SHP77 (cell line): ENCODE results near the gene CCDC167.
"Not testable (repeated sequence)": the region's sequence is repeated elsewhere in the genome, so short reads cannot be mapped to it uniquely, and the experiment has no call there.

ENCODE experiments used
- DNase-seq, 2 experiments: peaks; one replicate each; lab custom pipeline; 2025; lab: John Stamatoyannopoulos, UW

CCDC167 gene

GRCh38 chr6:37473364-37474095, 26.2 kb downstream of the CCDC167 start:
- no peak for DNase-seq

- DNase-seq, result no peak
Observed at GRCh38 chr6:37467718-37468117, 32.0 kb downstream of the CCDC167 start.

- DNase-seq, result no peak
Observed at GRCh38 chr6:37463110-37463509, 36.6 kb downstream of the CCDC167 start.

GRCh38 chr6:37460805-37461204, 38.9 kb downstream of the CCDC167 start:
- no peak for DNase-seq

DNA sequence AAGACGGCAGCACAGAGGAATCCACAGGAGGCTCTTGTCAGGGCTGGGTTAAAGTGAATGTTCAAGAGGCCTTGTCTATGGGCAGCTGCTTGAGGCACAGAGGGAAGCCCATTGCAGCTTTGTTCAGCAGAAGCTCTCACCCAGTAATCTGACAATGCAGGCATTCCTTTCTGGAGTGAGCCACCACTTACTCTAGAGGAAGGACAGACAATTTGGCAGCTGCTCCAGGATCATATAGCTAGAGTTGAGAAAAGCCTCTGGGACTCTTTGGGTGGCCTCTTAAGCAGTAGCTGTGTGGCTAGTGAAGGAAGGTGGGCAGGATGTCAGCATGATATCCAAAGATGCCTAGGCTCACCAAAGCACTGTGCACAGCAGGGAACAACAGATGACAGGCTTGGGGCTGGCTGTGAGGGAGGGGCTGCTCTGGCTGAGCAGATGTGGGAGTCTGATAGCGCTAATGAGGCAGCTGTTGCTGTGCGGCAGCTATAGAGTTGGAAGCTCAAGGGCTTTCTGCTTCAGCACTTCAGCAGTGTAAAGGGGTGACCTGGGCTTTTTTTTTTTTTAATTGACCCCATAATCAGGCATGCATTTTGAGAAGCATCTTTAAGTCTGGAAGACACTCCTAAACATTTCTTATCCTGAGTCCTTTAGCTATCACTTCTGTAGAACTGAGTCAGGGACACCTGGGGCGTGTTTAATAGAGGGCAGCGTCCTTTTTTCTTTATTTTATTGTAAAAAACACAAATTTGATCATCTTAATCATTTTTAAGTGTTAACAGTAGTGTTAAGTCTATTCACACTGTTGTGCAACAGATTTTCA, 39.5 kb downstream of the CCDC167 start:
- no peak for DNase-seq

DNA sequence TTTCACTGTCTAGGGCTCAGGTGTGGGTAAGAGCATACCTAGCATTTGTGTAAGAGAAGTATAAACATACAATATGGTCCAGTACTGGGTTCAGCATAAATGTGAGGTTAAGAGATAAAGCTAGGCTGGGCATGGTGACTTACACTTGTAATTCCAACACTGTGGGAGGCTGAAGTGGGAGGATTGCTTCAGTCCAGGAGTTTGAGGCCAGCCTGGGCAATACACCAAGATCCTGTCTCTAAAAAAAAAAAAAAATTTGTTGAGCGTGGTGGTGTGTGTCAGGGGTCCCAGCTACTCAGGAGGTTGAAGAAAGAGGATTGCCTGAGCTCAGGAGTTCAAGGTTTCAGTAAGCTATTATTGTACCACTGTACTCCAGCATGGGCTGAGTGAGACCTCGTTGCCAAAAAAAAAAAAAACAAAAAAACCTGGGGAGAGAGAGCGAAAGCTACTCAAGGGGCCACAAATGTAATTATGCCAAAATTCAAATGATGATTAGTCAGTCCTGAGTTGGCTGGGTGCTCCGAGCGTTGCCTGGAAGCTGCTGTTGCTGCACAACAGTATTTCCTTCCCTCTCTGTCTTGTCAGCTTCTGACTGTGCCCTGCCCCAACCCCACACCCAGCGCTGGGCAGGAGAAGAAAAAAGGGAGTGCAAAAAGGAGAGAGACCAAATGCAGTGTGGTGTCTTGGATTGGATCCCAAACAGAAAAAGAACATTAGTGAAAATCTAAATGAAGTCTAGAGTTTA, 42.7 kb downstream of the CCDC167 start:
- DNase-seq, result no peak

DNA sequence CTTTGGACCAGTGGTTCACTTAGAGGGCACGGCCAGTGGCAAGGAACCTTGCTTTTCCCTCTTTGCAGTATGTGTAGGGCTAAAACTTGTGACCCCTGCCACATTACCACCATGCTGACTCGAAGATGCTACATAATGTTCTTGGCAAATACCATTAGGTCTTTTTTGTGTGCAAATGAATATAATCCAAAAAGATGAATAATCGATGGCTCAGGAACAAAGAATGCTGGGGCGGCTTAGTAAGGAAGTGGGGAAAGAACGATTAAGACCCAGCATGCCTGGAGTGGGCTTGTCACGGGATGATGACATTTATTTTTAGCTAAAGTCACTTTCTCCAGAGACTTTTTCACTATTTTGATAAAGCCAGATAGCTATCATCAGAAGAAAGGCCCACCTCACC, 43.6 kb downstream of the CCDC167 start:
- no peak for DNase-seq

DNA sequence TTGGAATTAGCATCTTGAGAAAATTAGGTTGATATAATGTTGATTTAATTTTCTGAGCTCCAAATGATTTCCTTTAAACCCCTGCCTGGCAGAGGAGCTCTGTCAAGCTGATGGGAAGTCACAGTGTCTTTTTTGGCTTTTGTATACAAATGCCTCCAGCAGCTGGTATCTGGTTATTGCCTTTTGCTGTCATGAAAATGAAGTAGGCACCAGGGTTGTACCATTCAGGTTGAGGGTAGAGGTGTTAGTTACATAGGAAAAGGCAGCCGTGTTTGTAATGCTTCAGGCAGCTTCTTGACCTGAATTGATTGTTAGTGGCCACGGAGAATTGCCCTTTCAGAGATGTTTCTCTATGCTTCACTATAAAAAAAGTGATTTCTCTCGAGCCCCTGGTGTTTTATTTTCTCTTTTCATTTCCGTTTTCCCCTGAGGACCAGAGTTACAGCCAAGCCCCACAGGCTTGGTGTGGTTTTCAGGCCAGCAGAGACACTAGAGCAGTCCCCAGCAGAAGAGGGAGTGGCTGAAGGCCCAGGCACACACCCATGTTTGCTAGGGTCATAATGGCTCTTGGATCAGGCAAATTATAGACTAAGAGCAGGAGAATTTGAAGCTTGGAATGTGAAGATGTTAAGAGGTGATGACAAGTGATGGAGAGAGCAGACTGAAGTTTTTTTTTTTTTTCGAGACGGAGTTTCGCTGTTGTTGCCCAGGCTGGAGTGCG, 45.1 kb downstream of the CCDC167 start:
- DNase-seq, result no peak

DNA sequence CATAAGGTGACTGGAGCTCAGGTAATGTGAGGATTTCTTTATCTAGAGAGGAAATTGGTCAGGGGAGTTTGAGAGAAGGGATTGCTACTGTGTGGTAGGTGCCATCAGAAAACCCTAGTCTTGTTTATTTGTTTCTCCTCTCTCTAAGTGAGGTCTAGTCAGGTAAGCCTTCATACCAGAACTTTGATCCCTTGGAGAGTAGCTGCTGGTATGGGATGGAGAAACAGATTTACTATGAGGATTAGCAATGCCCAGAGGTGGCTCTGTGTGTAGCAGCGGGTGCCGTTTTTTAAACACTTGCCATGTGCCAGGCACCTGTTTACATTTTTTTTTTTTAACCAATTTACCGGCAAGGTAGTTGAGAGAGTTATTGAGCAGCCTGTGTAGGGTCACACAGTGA, 47.2 kb downstream of the CCDC167 start:
- DNase-seq, result no peak

- DNase-seq, result no peak
Observed at GRCh38 chr6:37451441-37452193, 48.1 kb downstream of the CCDC167 start.

GRCh38 chr6:37449984-37450383, 49.7 kb downstream of the CCDC167 start:
- no peak for DNase-seq

- not testable (repeated sequence) for DNase-seq
Observed at GRCh38 chr6:37443216-37443542, 56.5 kb downstream of the CCDC167 start.

- DNase-seq, result no peak
Observed at GRCh38 chr6:37442416-37443215, 57.1 kb downstream of the CCDC167 start.

DNA sequence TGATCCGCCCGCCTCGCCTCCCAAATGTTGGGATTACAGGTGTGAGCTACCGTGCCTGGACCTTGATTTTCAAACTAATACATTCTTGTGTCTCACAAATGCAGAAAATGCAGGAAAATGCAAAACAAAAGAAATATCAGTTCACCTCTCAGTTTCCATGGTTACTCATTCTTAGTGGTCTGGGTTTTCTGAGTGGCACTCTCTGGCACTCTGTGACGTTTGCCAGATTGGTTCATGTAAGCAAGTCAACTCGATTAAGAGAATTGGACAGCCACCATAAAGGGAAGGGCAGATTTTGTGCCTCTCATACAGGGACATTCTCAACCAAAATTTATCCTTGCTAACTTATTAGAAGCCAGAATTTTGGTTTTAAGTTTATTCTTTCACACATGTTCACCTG, 58.0 kb downstream of the CCDC167 start:
- DNase-seq, result no peak

DNA sequence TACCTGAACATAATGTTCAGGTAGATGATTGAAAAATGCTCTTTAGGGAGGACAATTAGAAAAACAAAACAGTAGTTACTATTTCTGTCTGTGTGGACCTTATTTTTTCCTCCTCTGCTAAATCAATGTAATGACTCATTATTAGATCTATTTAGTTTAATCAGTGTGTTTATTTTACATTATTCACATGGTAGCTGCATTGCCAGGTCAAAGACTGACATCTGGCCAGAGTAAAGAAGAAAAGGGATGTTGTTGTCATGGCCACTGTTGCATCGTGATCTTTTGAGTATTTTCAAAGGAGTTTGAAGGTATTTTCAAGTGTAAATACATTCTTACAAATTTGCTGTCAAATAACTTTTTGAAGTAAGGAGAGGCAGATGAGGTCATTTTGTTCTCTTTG, 60.8 kb downstream of the CCDC167 start:
- no peak for DNase-seq

GRCh38 chr6:37435816-37436215, 63.9 kb downstream of the CCDC167 start:
- no peak for DNase-seq

- DNase-seq, result no peak
Observed at GRCh38 chr6:37435373-37435772, 64.3 kb downstream of the CCDC167 start.

DNA sequence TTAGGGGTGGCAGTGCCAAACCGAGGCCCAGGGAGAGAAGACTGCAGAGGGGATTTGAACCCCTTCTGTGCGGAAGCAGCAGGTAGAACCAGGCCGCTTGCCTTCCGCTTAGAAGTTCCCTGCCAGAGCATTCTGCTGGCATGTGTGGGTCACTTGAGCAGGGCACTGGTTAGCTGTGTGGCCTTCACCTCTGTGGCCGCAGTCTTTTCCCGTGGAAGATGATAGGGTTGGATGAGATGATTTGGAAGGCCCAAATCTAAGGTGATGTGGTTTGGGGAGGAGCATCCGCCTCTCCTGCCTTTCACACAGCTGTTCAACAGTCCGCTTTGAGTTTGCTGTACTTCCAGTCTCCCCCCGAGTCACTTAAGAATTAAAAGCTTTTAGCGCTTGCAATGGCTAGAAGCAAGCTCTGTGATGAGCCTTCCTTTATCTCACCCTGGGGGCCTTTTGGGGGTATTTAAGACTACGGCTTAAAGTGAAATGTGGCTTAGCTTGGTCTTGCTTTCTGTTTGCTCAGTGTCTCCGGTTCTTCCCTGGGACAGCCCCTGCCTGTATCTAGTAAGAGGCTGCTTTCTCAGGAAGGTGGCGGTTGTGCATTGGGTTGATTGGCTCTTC, 65.9 kb downstream of the CCDC167 start:
- DNase-seq, result no peak
